Right lobe of liver (tissue), 4 donors: ENCODE results near the gene FTSJ3.
A peak's percentile ranks its signal among the peaks of the same experiment; 100 is the strongest.

Experiments used
- CTCF ChIP-seq, 4 donors: fragments of 200-600 bp in 3 of 4; fragments of 450-650 bp in 1 of 4; IDR thresholded peaks; one replicate each; pipeline versions ENCODE4 v1.5.1 to v1.8.0; 2016 to 2022; ENCODE audit warnings: antibody characterized with exemption in 4 of 4, mild to moderate bottlenecking in 2 of 4
- POLR2A ChIP-seq: fragments of 450-650 bp; IDR thresholded peaks from one replicate; pipeline ENCODE4 v1.6.1; 2017; ENCODE audit warnings: antibody characterized with exemption, mild to moderate bottlenecking
- donor health status: DM: no; HTN: no; CAD: no.
- donor health status: DM: no; HTN: no; CAD: no.
- donor health status: DM: no; HTN: yes; CAD: no.

DNA sequence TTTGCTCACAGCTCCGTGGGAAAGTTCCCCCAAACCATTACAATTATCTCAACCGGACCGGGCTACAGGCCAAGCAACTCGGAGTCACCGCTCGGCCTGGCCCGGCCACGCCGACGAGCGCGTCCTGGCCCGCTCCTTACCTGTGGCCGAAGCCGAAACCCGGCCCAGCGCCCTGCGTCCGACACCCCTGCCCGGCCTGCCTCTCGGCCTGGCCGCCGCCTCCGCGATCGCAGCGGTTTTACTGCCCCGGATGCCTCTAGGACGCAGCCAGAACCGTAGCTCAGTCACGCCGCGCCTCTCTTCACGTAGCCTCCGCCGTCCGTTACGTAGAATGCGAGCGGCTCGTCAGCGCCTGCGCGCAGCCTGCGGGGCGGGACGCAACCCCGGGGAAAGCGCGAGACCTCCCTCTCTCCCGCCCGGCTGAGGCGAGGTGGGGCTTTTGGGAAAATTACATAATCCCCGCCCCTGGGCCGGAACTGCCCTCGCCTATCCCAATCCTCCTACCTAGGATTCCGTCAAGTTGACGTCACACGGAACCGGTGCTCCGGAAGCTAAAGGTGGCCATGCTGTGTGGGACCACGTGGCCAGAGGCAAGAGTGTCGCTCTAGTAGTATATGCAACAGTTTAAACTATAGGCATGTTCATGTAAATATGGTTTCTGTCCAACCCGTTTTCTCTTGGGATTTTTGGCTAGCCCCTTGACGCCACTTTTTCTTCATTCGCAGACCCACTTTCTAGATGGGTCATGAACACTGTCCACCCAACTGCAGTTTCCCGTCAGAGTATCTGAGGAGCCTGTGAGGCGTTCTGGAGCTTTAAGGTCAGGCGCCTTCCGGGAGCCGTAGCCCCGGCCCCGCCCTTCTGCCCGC is 54.0 kb downstream of the FTSJ3 start, which contains the start of gene CCDC47:
- no peak for TF ChIP-seq CTCF (IDR thresholded peaks at IDR 0.05)
- peak; percentile 97 for TF ChIP-seq POLR2A
